NOMO-1 (cell line): Measurements from ENCODE around the gene MSH2.
"Not testable (repeated sequence)": the region's sequence is repeated elsewhere in the genome, so short reads cannot be mapped to it uniquely, and the experiment has no call there.

Source experiments
- DNase-seq, 2 experiments: peaks; one replicate each; lab custom pipeline; 2025; ENCODE audit not compliant: unreplicated experiment in 2 of 2; lab: John Stamatoyannopoulos, UW

The MSH2 gene

DNA sequence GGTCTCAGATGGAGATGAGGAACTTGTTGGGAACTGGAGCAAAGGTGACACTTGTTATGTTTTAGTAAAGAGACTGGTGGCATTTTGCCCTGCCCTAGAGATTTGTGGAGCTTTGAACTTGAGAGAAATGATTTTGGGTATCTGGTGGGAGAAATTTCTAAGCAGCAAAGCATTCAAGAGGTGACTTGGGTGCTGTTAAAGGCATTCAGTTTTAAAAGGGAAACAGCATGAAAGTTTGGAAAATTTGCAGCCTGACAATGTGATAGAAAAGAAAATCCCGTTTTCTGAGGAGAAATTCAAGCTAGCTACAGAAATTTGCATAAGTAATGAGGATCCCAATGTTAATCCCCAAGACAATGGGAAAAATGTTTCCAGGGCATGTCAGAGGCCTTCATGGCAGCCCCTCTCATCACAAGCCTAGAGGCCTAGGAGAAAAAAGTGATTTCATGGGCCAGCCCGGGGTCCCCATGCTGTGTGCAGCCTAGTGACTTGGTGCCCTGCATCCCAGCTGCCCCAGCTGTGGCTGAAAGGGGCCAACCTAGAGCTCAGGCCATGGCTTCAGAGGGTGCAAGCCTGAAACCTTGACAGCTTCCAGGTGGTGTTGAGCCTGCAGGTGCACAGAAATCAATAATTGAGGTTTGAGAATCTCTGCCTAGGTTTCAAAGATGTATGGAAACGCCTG lies 3.8 kb downstream of the MSH2 start:
- DNase-seq = not testable (repeated sequence)

DNA sequence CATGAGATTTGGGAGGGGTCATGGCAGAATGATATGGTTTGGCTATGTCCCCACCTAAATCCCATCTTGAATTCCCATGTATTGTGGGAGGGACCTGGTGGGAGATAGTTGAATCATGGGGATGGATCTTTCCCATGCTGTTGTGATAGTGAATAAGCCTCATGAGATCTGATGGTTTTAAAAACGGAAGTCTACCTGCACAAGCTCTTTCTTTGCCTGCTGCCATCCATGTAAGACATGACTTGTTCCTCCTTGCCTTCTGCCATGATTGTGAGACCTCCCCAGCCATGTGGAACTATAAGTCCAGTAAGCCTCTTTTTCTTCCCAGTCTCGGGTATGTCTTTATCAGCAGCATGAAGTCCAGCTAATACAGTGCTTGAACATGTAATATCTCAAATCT lies 5.0 kb downstream of the MSH2 start:
- not testable (repeated sequence) for DNase-seq

DNA sequence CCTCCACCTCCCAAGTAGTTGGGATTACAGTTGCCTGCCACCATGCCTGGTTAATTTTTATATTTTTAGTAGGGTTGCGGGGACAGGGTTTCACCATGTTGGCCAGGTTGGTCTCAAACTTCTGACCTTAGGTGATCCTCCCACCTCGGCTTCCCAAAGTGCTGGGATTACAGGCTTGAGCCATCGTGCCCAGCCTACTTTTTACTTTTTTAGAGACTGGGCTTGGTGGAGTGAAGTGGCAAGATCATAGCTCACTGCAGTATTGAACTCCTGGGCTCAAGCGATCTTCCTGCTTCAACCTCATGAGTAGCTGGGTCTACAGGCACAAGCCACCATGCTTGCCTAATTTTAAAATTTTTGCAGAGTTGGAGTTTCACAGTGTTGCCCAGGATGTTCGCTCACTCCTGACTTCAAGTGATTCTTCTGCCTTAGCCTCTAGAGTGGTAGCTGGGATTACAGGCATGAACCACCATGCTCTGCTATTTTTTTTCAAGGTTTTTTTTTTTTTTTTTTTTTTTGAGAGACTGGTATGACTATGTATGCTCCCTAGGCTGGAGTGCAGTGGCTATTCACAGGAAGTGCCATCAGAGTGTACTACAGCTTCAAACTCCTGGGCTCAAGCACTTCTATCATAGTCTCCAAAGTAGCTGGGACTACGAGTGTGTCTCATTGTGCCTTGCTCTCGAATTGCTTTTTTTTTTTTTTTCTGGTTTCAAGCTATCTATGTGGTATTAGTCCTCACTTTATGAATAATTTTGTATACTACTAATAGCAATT lies 11.9 kb downstream of the MSH2 start:
- DNase-seq = no peak

DNA sequence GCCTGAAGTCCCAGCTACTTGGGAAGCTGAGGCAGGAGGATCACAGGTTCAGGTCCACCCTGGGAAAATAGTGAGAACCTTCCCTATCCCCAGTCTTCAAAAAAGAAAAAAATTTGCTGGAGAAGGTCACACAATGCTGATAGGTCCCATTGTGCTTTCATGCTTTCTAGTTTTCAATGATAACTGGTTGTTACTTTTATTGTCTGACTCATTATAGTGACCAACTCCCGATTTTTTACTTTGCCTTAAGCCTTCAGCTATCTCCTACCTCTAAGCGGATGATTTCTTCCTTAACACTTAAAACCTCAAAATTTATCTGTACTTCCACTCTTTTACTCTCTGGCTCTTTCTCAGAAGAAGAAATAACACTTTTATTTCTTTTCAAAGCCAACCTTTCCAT lies 17.3 kb downstream of the MSH2 start:
- DNase-seq = no peak

DNA sequence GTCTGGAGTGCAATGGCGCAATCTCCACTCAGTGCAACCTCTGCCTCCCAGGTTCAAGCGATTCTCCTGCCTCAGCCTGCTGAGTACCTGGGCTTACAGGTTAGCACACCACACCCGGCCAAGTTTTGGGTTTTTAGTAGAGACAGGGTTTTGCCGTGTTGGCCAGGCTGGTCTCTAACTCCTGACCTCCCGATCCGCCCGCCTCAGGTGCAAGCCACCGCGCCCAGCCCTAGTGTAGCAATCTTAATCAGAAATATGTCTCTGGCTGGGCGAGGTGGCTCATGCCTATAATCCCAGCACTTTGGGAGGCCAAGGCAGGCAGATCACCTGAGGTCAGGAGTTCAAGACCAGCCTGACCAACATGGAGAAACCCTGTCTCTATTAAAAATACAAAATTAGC lies 17.7 kb downstream of the MSH2 start:
- not testable (repeated sequence) for DNase-seq

GRCh38 chr2:47422016-47422415 lies 19.1 kb downstream of the MSH2 start:
- DNase-seq = no peak

DNA sequence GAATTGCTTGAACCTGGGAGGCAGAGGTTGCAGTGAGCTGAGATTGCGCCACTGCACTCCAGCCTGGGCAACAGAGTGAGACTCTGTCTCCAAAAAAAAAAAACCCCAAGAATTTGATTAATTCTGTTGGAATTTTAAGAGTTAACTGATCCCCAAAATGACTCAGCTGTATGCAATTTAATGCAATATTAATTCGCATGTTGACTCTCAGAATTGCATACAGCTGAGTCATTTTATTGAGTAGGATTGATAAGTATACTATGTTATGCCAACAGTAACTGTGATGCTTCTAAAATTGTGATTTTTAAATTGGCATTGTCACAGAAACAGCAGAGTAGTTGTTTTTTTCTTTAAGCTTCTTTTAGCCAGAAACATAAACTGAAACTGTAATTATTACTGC lies 19.6 kb downstream of the MSH2 start:
- DNase-seq = no peak

- no peak for DNase-seq
Observed at GRCh38 chr2:47426786-47427185, 23.8 kb downstream of the MSH2 start.

- DNase-seq = no peak
Observed at GRCh38 chr2:47429795-47430194, 26.8 kb downstream of the MSH2 start.

- not testable (repeated sequence) for DNase-seq
Observed at GRCh38 chr2:47433006-47433405, 30.1 kb downstream of the MSH2 start.

- DNase-seq = not testable (repeated sequence)
Observed at GRCh38 chr2:47433445-47433844, 30.5 kb downstream of the MSH2 start.

- peak in 1 of 2 experiments; percentile 42 for DNase-seq
Observed at GRCh38 chr2:47437287-47437686, 34.3 kb downstream of the MSH2 start.

DNA sequence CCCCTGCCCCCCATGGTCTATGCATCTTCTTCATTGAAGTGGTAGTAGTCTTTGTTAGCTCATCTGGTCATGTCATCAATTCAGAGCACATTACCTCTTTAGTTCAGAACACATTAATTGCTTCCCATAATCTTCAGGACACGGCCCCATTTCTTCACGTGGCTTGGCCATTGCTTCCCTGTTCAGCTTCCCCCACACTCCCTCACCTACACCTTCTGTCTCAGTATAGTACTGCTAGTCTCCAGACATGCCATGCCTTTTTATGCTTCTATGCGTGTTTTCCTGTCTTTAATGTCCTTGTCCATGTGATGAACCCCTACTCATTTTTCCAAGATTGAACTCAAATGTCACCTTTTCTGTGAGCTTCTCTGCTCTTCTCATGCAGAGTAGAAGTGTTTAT lies 35.1 kb downstream of the MSH2 start:
- DNase-seq = peak; percentile 7 to 10

DNA sequence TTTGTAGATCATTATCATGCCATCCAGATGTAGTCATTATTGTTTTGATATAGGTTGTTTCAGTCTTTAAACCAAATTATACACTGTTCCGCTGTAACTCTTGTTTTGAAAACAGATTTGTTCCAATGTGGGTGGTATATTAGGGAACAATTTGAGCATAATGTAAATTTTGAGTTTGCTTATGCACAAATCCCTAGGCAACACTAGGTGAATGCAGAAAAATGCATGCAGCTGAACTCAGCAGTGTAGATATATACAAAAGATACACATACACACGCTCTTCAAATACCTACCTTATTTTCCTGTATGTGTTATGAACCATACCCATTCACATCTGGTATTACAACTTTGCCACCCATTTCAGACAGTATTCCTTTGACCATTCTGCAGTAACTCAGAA lies 35.8 kb downstream of the MSH2 start:
- DNase-seq = no peak

GRCh38 chr2:47451790-47452189 lies 48.8 kb downstream of the MSH2 start:
- no peak for DNase-seq

- DNase-seq = no peak
Observed at GRCh38 chr2:47452761-47453160, 49.8 kb downstream of the MSH2 start.

DNA sequence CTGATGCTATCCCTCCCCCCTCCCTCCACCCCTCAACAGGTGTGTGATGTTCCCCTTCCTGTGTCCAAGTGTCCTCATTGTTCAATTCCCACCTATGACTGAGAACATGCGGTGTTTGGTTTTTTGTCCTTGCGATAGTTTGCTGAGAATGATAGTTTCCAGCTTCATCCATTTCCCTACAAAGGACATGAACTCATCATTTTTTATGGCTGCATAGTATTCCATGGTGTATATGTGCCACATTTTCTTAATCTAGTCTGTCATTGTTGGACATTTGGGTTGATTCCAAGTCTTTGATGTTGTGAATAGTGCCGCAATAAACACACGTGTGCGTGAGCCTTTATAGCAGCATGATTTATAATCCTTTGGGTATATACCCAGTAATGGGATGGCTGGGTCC lies 51.9 kb downstream of the MSH2 start:
- not testable (repeated sequence) for DNase-seq

DNA sequence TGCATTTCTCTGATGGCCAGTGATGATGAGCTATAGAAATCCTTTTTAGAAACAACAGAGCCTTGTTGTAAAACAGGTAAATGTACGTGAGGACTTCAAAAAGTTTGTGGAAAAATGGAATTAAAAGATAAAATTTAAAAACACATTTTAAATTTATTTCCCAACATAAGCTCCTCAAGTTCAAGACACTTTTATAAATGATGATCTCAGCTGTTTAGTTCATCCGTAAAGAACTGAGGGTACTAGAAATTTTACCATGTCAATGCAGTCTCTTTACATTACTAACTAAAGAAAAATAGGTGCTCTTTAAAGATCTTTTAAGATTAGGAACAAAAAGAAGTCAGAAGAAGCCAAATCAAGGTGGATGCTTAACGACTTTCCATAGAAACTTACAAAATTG lies 52.5 kb downstream of the MSH2 start:
- no peak for DNase-seq

DNA sequence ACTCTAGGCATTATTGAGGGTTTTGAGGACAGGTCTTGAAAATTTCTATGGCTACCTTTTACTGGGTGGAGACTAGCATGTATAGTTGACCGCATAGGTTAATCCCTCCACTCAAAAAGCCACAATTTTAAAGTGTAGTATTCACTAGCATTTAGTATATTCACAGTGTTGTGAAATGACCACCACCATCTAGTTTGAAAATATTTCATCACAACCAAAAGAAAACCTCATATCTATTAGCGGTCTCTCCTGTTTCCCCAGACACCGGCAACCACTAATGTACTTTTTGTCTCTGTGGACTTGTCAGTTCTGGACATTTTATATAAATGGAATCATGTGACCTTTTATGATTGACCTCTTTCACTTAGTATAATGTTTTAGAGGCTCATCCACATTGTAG lies 53.9 kb downstream of the MSH2 start:
- peak; percentile 39 to 88 for DNase-seq

GRCh38 chr2:47457268-47457667 lies 54.3 kb downstream of the MSH2 start:
- peak; percentile 57 to 81 for DNase-seq

- no peak for DNase-seq
Observed at GRCh38 chr2:47459021-47459420, 56.1 kb downstream of the MSH2 start.

DNA sequence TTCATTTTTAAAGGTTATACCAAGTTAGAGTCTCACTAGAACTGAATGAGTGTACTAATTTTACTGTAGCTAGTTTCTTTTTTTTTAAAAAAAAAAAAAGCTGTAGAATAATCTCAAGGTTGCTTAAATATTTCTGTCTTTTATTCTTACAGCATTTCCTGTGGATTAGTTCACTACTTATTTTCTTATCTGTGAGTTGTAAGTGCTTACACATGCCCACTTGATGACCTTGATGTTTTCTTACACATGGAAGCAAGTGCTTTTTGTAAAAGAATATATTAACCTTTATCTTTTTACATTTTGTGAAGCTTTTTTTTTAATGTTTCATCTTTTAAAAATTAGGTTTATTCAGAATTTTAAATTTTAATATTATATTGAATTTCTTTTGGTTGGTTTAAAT lies 57.8 kb downstream of the MSH2 start:
- DNase-seq = no peak
